HepG2 (cell line): ENCODE data around the gene TUBG2. TPM values are rescaled to one million over a fixed set of nuclear protein-coding genes. Genes with fewer than 3 reads are reported as not detected.

ENCODE experiments used
- BRCA1 ChIP-seq: sonication (generic); formaldehyde crosslinking; IDR thresholded peaks from 2 replicates; pipeline ENCODE4 v1.4.0; 2020; ENCODE audit warnings: missing genetic modification reagents
- CAMTA2 ChIP-seq: sonication (generic); formaldehyde crosslinking; IDR thresholded peaks from 2 replicates; pipeline ENCODE4 v1.4.0; 2020; ENCODE audit warnings: mild to moderate bottlenecking, missing genetic modification reagents, borderline replicate concordance
- EP300 ChIP-seq, 3 experiments: sonication (generic) in 1 of 3; formaldehyde crosslinking in 1 of 3; IDR thresholded peaks; 2 replicates each; pipeline versions ENCODE4 v1.5.1 to v1.6.1; 2011 to 2020; ENCODE audit warnings: low read depth in 2 of 3, low read length in 2 of 3, borderline replicate concordance in 1 of 3, improper control_type of control experiment in 1 of 3, mild to moderate bottlenecking in 1 of 3, missing genetic modification reagents in 1 of 3, moderate library complexity in 1 of 3
- HDAC1 ChIP-seq: sonication (generic); formaldehyde crosslinking; IDR thresholded peaks from 2 replicates; pipeline ENCODE4 v1.5.1; 2020; ENCODE audit warnings: mild to moderate bottlenecking, missing genetic modification reagents
- HNRNPUL1 ChIP-seq: fragments of 200-400 bp; formaldehyde crosslinking; IDR thresholded peaks from 2 replicates; pipeline ENCODE4 v1.6.1; 2017; ENCODE audit warnings: low read depth, mild to moderate bottlenecking, low read length, moderate library complexity
- JARID2 ChIP-seq: sonication (generic); formaldehyde crosslinking; IDR thresholded peaks from 2 replicates; pipeline ENCODE4 v1.8.1; 2023; ENCODE audit warnings: missing genetic modification reagents, inconsistent platforms; ENCODE audit not compliant: insufficient replicate concordance
- KDM1A ChIP-seq: IDR thresholded peaks from 2 replicates; pipeline ENCODE4 v1.6.1; 2016; ENCODE audit warnings: missing compliant biosample characterization
- KLF11 ChIP-seq: IDR thresholded peaks from 2 replicates; pipeline ENCODE4 v1.6.1; 2016; ENCODE audit warnings: missing compliant biosample characterization
- RFX3 ChIP-seq: IDR thresholded peaks from 2 replicates; pipeline ENCODE4 v1.6.1; 2016; ENCODE audit warnings: missing biosample characterization, missing genetic modification reagents
- SALL1 ChIP-seq: sonication (generic); formaldehyde crosslinking; IDR thresholded peaks from 2 replicates; pipeline ENCODE4 v1.8.0; 2022; ENCODE audit warnings: mild to moderate bottlenecking, missing genetic modification reagents
- SNAI1 ChIP-seq: sonication (generic); formaldehyde crosslinking; IDR thresholded peaks from 2 replicates; pipeline ENCODE4 v1.5.0; 2020; ENCODE audit warnings: mild to moderate bottlenecking, missing genetic modification reagents, borderline replicate concordance
- TBX3 ChIP-seq: fragments of 450-650 bp; IDR thresholded peaks from 2 replicates; pipeline ENCODE4 v1.6.1; 2017; ENCODE audit warnings: antibody characterized with exemption, mild to moderate bottlenecking, inconsistent platforms, borderline replicate concordance
- ZNF773 ChIP-seq: sonication (generic); formaldehyde crosslinking; IDR thresholded peaks from 2 replicates; pipeline ENCODE4 v1.4.0; 2020; ENCODE audit warnings: missing genetic modification reagents, borderline replicate concordance
- ZSCAN30 ChIP-seq: sonication (generic); formaldehyde crosslinking; IDR thresholded peaks from 2 replicates; pipeline ENCODE4 v1.5.0; 2020; ENCODE audit warnings: mild to moderate bottlenecking, missing genetic modification reagents
- polyA plus RNA-seq, 8 experiments: library from polyadenylated mRNA; depleted of rRNA in 3 of 8; stranded (reverse) in 7 of 8; unstranded in 1 of 8; fragments of >200 nt; fragmentation: Illumina TruSeq in 4 of 8; extraction: Trizol in 4 of 8; gene quantifications; 2 replicates each; pipeline versions ENCODE4 v1.2.1 to v1.2.3, GENCODE V29; 2011 to 2016; ENCODE audit warnings: low read depth in 4 of 8, missing spikeins in 1 of 8, mixed read lengths in 1 of 8; ENCODE audit not compliant: insufficient read depth in 1 of 8
- total RNA-seq, 5 experiments: library from RNA; depleted of rRNA; stranded (reverse); fragments of >200 nt; fragmentation: Illumina TruSeq; extraction: Trizol; gene quantifications; 2 replicates each; pipeline ENCODE4 v1.2.3, GENCODE V29; 2016; ENCODE audit warnings: low read depth in 1 of 5
- TF ChIP-seq, protein P1 (sequence below): sonication (generic); formaldehyde crosslinking; IDR thresholded peaks from 2 replicates; pipeline ENCODE4 v1.4.0; 2020; ENCODE audit warnings: mild to moderate bottlenecking, low read depth, missing genetic modification reagents
- TF ChIP-seq, protein P2 (sequence below): sonication (generic); formaldehyde crosslinking; IDR thresholded peaks from 2 replicates; pipeline ENCODE4 v1.5.1; 2020; ENCODE audit warnings: mild to moderate bottlenecking, missing genetic modification reagents, borderline replicate concordance
- TF ChIP-seq, protein P3 (sequence below): IDR thresholded peaks from 2 replicates; pipeline ENCODE4 v1.6.1; 2016; ENCODE audit warnings: missing genetic modification reagents, missing compliant biosample characterization
- TF ChIP-seq, protein P4 (sequence below), 2 experiments: sonication (generic) in 1 of 2; formaldehyde crosslinking in 1 of 2; IDR thresholded peaks; 2 replicates each; pipeline versions ENCODE4 v1.4.0 to v1.6.1; 2018 to 2020; ENCODE audit warnings: missing genetic modification reagents in 2 of 2, borderline replicate concordance in 1 of 2, low read depth in 1 of 2, mild to moderate bottlenecking in 1 of 2, missing biosample characterization in 1 of 2

TUBG2 gene
- total and polyA plus RNA-seq, 2 of the 13 experiments (the other 11 are each of a cell fraction or from before 2014, with no cell fraction given), result 16.0 to 42.3 TPM

DNA sequence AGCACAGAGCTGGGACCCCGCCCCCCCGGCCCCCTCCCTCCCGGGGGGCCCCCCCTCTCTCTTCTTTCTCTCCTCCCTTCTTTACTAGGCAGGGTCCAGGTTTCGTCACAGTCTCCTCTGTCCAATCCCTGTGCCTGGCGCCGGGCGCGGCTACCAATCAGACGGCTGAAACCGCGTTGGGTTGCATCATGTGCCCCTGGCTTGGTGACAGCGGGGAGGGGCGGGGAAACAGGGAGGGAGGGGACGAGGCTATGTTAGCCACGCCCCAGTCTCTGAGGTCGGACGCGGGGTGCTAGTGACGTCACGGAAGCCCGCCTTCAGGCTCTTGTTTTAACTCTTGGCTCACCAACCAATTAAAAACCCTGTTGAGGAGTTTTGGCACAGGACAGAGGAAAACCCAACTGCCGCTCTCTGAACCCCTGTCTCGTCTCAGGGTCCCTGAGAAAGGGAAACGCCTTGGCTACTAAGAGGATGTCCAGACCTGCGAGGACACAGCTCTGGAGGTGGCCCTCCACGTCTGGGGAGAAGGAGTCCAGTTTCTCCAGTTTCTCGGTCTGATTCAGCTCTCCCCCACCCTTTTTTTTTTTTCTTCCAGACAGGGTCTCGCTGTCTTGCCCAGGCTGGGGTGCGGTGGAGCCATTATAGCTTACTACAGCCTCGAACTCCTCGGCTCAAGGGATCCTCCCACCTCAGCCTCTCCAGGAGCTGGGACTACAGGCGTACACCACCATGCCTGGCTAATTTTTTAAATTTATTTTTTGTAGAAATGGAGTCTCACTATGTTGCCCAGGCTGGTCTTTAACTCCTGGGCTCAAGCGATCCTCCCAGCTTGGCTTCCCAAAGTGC is 18.2 kb downstream of the TUBG2 start (continued):
- TF ChIP-seq TBX3, result peak; percentile 45; the same call in 1 of the 2 replicates
- TF ChIP-seq KLF11 (CRISPR knock-in tag), result no peak
- TF ChIP-seq, protein P1, sequence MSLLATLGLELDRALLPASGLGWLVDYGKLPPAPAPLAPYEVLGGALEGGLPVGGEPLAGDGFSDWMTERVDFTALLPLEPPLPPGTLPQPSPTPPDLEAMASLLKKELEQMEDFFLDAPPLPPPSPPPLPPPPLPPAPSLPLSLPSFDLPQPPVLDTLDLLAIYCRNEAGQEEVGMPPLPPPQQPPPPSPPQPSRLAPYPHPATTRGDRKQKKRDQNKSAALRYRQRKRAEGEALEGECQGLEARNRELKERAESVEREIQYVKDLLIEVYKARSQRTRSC (CRISPR knock-in tag), result no peak
- TF ChIP-seq ZSCAN30 (CRISPR knock-in tag), result no peak
- TF ChIP-seq BRCA1 (CRISPR knock-in tag), result no peak
- TF ChIP-seq KDM1A (CRISPR knock-in tag), result no peak
- TF ChIP-seq, protein P2, sequence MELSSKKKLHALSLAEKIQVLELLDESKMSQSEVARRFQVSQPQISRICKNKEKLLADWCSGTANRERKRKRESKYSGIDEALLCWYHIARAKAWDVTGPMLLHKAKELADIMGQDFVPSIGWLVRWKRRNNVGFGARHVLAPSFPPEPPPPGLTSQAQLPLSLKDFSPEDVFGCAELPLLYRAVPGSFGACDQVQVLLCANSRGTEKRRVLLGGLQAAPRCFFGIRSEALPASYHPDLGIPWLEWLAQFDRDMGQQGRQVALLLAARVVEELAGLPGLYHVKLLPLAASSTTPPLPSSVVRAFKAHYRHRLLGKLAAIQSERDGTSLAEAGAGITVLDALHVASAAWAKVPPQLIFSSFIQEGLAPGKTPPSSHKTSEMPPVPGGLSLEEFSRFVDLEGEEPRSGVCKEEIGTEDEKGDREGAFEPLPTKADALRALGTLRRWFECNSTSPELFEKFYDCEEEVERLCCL (CRISPR knock-in tag), result no peak
- TF ChIP-seq, protein P3, sequence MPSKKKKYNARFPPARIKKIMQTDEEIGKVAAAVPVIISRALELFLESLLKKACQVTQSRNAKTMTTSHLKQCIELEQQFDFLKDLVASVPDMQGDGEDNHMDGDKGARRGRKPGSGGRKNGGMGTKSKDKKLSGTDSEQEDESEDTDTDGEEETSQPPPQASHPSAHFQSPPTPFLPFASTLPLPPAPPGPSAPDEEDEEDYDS, result peak; percentile 82
- no peak for TF ChIP-seq HDAC1 (CRISPR knock-in tag)
- peak in 1 of 2 experiments; percentile 54; a peak in 1 of 4 replicates for TF ChIP-seq EP300 (IDR thresholded peaks at IDR 0.05; ENCODE audit: low read depth in 2 of 2, low read length in 2 of 2)
- TF ChIP-seq EP300 (CRISPR knock-in tag; IDR thresholded peaks at IDR 0.05; ENCODE audit: borderline replicate concordance), result no peak
- TF ChIP-seq CAMTA2 (CRISPR knock-in tag), result no peak
- TF ChIP-seq ZNF773 (CRISPR knock-in tag), result no peak
- no peak for TF ChIP-seq HNRNPUL1
- TF ChIP-seq JARID2 (CRISPR knock-in tag), result no peak
- TF ChIP-seq, protein P4, sequence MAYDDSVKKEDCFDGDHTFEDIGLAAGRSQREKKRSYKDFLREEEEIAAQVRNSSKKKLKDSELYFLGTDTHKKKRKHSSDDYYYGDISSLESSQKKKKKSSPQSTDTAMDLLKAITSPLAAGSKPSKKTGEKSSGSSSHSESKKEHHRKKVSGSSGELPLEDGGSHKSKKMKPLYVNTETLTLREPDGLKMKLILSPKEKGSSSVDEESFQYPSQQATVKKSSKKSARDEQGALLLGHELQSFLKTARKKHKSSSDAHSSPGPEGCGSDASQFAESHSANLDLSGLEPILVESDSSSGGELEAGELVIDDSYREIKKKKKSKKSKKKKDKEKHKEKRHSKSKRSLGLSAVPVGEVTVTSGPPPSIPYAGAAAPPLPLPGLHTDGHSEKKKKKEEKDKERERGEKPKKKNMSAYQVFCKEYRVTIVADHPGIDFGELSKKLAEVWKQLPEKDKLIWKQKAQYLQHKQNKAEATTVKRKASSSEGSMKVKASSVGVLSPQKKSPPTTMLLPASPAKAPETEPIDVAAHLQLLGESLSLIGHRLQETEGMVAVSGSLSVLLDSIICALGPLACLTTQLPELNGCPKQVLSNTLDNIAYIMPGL (CRISPR knock-in tag; IDR thresholded peaks at IDR 0.05; ENCODE audit: borderline replicate concordance in 1 of 2, low read depth in 1 of 2), result no peak
- no peak for TF ChIP-seq RFX3
- TF ChIP-seq SNAI1 (CRISPR knock-in tag), result no peak
- TF ChIP-seq SALL1 (CRISPR knock-in tag), result peak; percentile 48; the same call in 1 of the 2 replicates
